GM19468 (cell line): ENCODE data around the gene SYT17.

Experiments
- ATAC-seq: cut with Tn5 transposase; IDR thresholded peaks from one replicate; pipeline ENCODE4 v1.9.1; 2021; ENCODE audit warnings: mild to moderate bottlenecking, moderate library complexity, moderate number of reproducible peaks; ENCODE audit not compliant: unreplicated experiment; ENCODE audit errors: extremely low read depth

Gene SYT17

GRCh38 chr16:19167710-19168370 lies at the start of gene SYT17:
TSS of gene SYT17 (plus strand) at chr16:19168240. CDS start at chr16:19168647, 407 bp downstream.
- no peak for ATAC-seq

DNA sequence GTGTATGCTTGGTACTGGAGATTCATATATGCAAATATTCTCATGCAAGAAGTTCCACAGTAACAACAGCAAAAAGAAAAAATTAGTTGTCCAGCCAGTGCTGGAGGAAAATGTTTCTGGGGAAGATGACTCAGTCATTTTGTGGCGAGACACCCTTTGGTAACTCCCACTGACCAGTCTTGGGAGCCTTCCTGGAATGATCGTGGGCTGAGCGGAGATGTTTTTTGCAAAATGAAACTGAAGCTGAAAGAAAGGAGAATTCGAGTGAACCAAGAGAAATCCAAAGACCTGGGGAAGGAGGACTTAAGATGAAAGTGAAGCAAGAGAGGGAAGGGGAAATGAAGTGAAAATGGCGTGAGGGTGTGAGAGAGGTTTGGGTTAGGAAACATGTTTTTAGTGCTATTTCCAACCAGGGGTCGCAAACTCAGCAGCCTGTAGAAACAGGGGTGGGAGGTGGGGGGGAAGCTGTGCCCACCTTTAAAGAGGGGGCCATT lies 49.1 kb upstream of the SYT17 start:
- ATAC-seq, result no peak

GRCh38 chr16:19119564-19119963 lies 48.5 kb upstream of the SYT17 start:
- no peak for ATAC-seq

DNA sequence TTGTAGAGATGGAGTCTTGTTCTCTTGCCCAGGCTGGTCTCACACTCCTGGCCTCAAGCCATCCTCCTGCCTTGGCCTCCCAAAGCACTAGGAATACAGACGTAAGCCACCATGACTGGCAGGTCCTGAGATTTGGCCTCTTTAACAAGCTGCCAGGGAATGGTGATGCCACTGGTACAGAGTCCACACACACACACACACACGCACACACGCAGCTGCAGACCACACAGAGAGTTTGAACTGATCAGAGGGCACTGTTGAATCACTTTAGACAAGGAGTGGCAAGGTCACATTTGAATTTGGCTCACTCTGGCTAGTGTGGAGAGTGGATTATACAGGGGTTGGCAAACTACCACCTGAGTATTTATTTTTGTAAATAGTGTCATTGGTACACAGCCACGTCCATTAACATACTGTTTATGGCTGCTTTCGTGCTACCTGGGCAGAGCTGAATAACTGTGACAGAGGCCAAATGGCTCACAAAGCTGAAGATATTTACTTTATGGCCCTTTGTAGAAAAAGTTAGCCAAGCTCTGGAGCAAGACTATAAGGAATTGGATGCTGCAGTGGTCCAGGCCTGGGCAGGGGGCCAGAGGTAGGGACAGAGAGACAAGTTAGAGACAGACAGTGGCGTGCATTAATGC lies 44.4 kb upstream of the SYT17 start:
- ATAC-seq, result no peak

DNA sequence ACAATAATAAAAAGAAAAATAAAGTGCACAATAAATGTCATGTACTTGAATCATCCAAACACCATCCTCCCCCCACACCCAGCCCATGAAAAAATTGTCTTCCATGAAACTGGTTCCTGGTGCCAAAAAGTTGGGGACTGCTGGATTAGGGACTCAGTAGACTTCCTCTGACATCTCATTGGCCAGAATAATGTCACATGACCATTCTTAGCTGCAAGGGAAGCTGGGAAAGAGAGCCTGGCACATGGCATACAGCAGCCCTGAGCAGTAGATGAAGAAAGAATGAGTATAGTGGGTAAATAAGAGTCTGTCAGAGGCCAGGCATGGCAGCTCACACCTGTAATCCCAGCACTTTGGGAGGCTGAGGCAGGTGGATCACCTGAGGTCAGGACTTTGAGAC lies 41.7 kb upstream of the SYT17 start:
- no peak for ATAC-seq

DNA sequence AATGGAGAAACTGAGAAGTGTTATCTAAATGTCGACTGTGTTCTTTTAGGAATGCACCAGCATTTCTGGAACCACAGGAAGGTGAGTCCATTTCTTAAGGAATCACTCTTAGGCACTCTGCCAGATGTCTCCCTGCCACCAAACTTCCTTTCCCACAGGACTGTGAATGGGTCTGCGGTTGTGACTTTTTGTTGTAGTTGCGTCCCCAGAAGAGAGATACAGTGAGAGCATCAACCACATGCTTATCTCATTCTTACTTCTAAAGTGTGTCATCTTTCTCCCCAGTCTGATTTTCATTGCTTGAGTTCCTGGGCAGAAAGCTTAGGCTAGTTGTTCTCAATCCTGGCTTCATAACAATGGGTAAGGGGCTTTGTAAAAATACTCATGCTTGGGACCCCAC lies 40.8 kb upstream of the SYT17 start:
- no peak for ATAC-seq

DNA sequence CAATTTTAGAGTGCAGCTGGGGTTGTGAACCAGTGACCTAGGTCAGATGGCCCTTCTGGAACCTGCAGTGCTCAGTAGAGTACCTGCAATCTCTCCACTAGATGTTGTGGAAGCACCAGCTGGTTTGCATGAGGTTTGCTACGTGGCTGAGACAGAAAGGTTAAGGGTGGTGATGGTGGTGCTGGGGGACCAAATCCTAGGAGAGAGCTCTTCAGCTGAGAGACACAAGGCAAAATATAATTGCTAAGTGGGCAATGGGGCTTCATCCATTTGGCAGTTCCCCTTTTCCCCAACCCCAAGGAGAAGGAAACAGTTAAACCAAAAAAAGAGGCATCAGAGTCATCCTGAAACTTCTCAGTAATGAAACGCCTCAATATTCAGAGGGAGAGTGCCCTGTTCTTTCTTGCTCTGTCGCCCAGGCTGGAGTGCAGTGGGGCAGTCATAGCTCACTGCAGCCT lies 40.3 kb upstream of the SYT17 start:
- no peak for ATAC-seq

- ATAC-seq, result no peak
Measured at GRCh38 chr16:19128454-19129200, 39.4 kb upstream of the SYT17 start.

- no peak for ATAC-seq
Measured at GRCh38 chr16:19130385-19130784, 37.7 kb upstream of the SYT17 start.

- ATAC-seq, result no peak
Measured at GRCh38 chr16:19130852-19131824, 36.9 kb upstream of the SYT17 start.

DNA sequence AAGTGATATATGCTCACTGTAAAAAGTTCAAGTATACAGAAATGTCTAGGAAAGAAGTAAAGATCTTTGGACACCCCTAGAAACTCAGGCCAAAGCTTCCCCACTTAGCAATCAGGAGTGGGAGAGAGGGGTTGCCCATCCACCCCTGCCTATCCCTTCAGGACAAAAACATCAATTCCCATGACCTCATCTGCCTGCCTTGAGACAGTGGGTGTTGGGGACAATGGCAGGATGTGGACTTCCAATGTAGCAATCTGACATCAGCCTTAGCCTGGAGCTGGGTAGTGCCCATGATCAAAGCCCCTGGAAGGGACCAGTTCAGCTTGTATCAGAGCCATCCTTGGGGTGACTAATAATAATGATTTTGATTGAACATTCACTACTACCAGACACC lies 36.2 kb upstream of the SYT17 start:
- no peak for ATAC-seq

DNA sequence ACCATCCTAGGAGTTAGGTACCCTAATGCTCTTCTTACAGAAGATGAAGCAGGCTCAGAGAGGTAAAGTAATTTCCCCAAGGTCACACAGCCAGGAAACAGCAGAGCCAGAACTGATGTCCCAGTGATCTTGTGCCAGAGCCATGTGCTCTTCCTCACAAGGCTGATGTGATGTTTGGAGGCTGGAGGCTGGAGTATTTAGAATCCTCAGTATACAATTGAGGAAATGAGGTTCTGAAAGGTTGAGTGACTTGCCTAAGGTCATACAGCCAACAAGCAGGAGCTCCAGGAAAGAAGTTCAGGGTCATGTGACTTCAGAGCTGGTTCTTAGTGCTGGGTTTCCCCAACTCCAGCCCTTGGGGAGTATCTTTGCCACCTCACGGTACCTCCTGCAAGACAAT lies 35.8 kb upstream of the SYT17 start:
- no peak for ATAC-seq

GRCh38 chr16:19132898-19133297 lies 35.1 kb upstream of the SYT17 start:
- ATAC-seq, result no peak

- no peak for ATAC-seq
Measured at GRCh38 chr16:19133600-19133999, 34.4 kb upstream of the SYT17 start.

- no peak for ATAC-seq
Measured at GRCh38 chr16:19135201-19135842, 32.7 kb upstream of the SYT17 start.

DNA sequence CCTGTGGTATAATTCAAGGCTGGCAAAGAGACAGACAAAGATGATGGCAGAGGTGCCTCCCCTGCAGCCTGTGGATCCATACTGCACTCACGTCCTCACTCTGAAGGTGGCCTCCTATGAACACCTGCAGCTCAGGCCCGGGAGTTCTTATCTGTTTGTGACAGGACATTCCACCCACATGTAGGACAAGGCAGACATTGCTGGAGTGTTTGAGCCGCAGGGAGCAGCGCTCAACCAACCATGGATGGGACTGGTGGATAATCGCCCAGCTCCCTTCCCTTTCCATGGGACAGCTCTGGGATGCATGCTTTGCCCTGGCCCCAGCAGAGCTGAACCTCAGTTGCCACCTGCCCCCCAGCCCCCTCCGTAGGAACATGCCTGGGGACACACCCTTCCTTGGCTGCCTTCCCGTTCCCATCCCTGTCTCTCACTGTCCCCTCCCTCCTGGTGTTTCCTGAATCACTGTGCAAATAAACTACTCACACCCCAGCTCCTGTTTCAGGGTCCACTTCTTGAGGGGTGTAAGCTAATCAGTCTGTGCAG lies 32.1 kb upstream of the SYT17 start:
- ATAC-seq, result no peak

GRCh38 chr16:19136549-19137196 lies 31.4 kb upstream of the SYT17 start:
- ATAC-seq, result no peak

DNA sequence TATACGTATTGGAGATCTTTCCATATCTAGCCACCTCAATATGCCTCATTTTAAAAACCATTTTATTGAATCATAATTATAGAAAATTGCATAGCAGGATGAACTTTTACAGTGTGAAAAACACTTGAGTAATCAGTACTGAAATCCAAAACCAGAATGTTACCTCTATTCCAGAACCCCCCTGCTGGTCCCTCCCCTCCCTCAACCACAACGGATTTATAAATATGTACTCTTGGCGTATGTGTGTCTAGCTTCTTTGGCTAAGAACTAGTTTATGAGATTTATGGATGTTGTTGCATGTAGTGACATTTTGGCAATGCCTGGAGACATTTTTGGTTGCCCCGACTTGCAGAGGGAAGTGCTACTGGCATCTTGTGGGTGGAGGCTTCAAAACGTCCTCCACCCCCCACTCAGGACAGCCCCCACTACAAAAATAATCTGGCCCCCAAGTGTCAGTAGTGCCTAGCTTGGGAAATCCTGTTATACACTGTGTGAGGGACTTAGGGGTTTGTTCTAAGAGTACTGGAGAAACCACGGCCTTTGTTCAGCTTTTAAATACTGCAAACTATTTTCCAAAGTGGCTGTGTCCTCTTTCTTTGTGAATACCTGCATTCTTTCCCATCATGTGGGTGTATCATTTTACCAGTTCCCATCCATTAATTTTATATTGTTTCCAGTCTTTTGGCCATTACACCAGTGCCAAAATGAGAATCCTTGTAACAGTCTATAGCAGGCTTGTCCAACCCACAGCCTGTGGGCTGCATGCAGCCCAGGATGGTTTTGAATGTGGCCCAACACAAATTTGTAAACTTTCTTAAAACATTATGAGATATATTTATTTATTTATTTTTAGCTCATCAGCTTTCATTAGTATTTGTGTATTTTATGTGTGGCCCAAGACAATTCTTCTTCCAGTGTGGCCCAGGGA lies 30.6 kb upstream of the SYT17 start:
- no peak for ATAC-seq
